DMS53 treated with DMSO at 0.1 percent for 48 hours (cell line): ENCODE measurements around the gene ICAM2.
A peak's percentile ranks its signal among the peaks of the same experiment; 100 is the strongest.
"Not testable (repeated sequence)": the region's sequence is repeated elsewhere in the genome, so short reads cannot be mapped to it uniquely, and the experiment has no call there.

Source experiments
- DNase-seq: peaks from one replicate; lab custom pipeline; 2025; ENCODE audit not compliant: unreplicated experiment; lab: John Stamatoyannopoulos, UW

The ICAM2 gene

DNA sequence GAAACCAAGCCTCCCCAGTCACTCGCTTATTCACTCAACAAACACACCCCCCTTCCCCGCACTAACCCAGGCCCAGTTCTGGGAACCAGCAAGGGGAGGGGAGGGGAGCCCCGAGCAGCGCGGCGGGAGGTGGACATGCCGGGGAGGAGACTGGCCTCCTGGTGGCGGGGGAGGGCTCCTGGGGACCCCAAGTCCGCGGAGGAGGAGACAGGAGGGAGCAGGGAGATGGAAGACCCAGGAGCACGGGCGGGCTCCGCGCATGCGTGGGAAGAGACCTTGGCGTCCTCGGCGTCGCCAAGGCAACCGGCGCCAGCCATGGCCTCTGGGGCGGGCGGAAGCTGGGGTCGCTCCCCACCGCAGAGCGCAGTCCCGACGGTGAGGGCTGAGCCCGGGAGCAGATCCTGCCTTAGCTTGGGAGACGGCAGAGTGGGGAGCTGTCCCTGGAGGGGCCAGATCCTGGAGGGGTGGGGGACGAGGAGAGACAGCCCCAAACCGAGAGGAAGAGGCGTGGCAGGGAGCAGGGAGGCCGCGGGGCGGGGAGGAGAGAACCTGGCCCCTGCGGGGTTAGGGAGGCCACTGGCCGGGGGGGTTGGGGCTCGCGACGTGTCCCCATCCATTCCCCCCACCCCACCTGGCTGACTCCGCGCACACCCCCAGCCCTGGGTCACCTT lies 22.2 kb downstream of the ICAM2 start, which contains the start of gene PRR29:
PRR29 (plus strand) TSS at position 302 of the 671 bp plus-strand sequence; CDS start at position 316, 14 bp downstream.
- peak; percentile 6 for DNase-seq

DNA sequence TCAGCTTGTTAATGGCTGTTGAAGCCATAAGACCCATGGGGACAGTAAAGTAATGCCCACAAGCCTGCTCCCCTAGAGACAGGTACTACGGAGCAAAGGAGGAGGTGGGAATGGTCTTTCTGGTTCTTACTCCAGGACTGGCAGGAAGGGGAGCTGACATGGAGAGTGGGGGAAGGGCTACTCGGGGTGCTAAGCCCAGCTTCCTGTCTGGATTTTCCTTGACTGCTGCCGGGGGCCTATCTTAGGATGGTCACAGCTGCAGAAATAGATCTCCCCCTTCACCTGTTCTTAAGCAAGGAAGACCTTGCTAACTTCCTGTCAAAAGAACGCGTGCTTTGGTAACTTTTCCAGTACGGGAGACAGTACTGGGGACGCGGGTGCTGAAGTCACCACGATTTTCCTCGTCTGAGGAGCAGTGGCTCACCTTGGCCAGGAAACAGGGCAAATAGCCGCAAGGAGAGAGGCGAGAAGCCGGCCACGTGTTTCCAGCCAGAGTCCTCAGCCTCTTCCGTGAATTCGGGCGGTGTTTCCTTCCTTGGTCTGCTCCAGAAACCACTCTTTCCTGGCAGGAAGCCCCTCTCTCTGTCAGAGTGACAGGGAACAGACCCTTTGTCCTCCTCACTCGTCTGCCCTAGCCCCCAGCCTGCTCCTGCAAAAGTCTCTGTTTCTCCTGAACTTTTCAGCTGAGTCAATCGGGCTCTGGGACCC lies 22.9 kb downstream of the ICAM2 start:
- no peak for DNase-seq

DNA sequence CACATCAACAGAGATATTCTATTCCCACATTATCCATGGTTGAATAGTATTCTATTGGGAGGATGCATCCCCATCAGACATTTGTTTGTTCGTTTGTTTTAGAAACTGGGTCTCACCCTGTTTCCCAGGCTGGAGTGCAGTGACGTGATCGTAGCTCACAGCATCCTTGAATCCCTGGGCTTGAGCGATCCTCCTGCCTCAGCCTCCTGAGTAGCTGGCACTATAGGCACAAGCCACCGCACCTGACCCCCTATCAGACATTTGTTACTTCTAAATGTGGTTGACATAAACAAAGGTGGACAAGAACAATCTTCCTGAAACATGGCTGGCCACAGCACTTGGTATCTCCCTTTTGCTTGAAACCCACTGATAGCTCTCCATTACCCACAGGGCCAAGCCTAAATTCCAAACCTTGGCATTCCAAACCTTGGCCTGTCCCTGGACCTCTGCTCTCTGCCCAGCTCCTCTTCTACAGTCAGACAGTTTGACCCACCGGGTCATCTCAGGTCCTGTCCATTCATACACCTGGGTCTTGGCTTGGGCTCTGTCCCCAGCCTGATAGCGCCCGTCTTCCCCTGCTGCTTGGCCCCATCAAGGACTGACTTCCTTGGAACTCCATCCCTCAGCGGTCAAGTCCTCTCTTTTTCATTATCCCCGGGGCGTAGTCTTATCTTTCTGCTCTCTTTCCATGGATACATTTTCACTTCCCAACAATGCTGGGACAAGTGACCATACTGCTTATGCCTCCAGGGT lies 23.8 kb downstream of the ICAM2 start:
- no peak for DNase-seq

DNA sequence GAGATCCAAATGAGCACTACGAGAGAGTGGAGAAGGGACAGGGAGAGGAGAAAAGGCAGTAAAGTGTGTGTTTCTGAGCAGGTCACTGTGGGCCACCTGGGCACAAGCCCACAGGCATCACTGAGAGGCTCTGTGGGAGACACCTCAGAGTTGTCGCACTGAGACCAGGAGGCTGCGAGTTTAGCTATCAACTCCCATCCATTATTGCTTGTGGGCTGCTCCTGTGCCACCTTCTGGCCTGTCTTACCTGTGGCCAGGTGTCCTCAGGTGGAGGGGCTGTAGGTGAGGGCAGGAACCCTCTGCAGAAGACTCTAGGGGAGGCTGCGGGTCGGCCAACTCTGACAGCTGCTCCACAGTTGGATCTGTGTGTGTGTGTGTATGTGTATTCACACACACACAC lies 24.8 kb downstream of the ICAM2 start:
- DNase-seq = no peak

DNA sequence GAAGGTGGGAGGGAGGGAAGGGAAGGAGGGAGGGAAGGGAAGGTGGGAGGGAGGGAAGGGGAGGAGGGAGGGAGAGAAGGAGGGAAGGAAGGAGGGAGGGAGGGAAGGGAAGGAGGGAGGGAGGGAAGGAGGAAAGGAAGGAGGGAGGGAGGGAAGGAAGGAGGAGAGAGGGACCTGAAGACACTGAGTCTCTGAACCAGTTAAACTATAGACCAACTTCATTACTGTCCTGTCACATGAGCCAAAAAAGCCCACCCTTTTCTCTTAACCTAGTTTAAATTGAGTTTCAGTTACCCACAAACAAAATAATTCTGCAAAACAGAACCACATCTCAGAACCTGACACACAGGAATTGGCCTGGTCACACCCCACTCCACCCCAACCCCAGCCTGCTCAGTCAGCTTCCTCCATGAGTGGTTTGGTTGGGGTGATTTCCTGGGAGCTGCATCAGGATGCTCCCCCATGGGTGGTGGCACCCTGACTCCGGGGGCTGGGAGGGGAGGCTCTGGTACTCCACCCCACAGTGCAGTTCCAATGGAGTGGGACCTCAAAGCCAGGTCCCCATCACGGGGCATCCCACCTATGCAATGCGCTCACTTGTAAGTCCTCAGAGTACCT lies 27.0 kb downstream of the ICAM2 start:
- no peak for DNase-seq

DNA sequence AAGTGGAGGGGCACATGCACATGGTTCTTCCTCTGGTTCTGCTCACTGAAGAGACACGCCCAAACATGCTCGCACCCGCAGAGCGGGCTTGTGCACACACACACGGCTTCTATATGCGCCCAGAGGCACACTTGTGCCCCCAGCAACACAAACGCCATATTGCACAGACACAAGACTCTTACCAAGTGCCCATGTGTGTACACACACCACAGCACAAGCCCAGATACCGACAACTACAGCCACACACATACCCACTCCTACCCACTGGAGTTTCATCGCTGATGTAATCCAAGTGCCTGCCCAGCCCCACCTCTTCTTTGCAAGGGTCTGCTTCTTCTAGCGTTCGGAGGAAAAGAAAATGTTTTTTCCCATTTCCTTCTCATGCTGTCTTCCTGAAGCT lies 28.8 kb downstream of the ICAM2 start:
- no peak for DNase-seq

DNA sequence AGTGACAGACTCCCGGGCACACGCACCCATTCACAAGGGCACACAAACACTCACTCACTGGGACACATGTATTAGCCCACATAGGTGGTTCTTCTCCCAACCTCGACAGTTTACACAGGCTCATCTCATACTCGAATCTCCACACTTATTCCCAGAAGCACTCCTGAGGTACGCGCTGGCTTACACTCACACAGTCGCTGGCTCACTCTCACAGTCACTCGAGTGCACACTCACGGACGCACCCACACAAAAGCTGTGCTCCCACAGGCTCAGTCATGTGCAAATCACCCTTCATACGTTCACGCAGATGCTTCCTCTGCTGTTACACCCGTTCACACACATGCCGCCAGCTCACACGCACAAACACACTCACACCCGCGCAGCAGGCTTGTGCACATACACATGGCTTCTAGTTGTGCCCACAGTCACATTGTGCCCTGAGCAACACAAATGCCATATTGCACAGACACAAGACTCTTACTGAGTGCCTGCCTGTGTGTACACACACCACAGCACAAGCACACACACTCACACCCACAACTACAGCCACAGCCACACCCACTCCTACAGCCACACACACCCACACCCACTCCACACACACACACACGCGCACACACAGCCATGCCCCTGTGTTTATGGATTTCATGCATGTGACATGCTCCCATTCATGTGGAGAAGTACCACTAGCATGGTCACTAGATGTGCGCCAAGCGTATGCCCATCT lies 30.6 kb downstream of the ICAM2 start:
- no peak for DNase-seq

DNA sequence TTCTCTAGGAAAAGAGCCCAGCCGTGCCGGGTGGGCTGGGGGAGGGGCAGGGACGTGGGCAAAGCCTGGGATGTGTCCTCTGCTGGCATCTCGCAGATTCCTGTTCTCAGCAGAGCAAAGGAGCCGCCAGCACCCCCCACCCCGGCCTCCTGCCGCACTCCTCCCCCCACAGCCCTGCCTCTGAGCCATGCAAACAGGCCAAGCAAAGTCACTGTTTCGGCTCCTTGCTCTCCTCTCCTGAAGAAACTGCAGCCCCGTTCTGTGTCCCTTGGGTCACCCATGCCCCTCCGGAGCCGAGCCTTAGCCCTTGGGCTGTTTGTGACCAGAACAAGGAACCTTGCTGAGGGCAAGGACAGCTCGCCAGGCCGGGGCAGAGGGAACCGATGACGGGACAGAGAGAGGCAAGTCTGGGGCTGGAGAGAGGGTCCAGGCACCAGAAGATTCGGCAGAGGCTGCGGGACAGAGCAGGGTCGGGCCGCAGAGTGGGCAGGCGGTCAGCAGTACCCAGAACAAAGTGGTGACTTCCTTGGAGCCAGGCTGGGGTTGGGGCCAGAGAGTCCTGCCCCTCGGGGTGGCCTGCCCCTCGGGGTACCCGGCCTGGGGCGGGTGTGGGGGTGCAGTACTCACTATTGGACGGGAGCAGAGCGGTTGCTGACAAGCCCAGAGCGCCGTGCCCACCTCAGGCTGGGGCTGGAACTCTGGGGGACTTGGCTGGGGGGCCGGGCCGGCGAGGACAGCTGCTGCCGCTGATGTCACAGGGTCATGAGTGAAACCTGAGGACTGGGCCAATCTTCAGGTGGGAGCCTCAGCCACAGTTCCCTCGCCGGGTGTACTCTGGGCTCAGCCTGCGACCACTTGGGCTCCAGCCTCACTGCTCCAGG lies 31.5 kb downstream of the ICAM2 start:
- no peak for DNase-seq

DNA sequence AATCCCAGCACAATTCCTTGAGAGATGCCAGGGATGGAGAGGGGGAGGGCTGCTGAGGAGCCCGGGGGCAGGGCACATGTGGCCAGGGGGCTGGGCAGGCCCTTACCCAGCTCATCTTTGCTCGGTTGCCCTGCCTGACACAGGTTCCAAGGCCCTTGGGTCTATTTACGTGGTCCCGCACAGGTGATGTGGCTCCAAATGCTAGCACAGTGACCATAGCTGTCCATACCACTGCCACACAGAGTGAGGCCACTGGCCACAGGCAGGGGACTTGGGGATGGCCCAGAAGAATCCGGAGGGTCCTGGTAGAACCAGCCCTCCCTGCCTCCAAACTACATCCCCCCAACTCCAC lies 32.3 kb downstream of the ICAM2 start:
- DNase-seq = no peak

DNA sequence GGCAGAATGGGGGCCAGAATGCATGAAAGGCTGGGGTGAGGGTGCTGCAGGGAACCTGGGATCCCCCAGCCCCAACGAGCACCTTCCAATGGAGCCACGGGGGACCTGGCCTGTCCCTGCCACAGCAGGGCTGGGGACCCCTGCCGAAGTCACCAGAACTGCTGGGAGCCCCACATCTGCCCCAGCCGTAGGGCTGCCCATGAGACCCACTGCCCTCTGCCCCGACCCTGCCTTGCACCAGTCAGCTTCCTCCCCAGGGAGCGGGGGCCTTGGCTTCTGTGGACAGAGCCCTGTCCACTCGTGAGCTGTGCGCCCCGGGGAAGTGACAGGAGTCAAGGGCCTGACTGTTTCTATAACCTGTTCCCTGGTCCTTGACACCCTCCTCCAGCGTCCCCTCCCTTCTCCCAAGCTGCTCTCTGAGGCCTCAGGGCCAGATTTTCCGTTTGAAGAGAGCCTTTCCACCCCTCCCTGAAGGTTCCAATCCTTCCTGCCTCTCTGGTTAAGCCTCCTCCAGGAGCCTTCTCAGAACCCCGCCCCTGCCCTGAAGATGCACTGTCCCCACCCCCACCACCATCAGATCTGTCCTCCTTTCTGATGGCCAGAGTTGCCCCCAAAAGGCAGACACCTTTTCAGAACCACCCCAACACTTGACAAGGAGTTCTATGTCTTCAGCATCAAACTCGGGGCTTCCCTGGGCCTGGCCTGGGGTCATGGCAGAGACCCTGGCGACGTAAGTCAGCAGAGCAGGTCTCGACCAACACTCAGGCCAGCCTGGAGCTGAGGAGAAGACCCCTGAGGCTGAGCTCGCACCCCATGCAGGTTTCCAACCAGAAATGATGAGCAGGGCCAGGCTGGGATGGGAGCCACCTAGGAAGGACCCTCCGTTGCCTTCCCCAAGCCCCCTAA lies 33.0 kb downstream of the ICAM2 start:
- no peak for DNase-seq

DNA sequence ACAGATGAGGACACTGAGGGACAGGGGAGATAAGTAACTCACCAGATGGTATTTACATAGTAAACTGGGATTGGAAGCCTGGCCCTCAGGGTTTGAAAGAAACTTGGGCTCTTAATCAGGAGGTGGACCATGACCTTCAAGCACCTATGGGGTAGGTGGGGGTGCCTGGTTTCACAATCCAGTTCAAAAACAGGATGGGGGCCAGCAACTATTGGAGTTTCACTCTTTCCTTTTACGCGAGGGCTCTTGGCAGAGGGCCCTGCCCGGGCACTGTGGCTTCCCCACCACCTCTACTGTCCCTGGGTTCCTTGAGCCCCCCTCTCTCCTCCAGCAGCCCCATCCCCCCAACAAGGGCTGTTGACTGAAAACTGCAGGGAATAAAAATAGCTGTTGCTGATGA lies 33.6 kb downstream of the ICAM2 start:
- DNase-seq = peak; percentile 18

DNA sequence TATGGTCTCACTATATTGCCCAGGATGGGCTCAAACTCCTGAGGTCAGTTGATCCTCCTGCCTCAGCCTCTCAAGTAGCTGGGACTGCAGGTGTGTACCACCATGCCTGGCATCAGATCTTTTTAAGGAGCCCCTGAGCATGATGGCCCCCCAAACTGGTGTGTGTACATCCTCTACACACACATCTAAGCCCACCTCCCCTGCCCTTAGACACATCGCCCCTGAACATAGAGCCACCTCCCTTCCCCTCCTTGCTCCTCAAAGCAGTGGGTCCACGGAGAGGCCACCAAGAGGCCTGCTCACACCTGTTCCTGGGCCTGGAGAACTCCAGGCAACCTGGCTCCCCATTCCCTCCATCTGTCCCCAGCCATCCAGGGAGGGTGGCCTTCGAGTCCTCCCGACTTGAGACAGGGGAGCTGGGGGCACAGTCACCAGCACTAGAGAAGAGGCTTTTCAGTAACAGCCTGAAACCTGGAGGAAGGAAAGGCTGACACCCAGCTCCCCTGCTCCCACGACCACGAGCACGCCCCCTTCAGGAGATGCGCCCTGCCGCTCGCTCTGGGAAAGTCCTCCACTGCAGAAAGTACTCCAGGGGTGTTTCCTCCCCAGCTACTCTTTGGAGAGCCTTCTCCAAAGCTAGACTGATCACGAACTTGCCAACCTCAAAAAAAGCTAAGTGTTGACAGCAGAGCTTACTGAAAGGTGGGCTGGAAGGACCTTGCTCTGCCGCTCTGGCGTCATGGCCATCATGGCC lies 34.9 kb downstream of the ICAM2 start:
- DNase-seq = no peak

DNA sequence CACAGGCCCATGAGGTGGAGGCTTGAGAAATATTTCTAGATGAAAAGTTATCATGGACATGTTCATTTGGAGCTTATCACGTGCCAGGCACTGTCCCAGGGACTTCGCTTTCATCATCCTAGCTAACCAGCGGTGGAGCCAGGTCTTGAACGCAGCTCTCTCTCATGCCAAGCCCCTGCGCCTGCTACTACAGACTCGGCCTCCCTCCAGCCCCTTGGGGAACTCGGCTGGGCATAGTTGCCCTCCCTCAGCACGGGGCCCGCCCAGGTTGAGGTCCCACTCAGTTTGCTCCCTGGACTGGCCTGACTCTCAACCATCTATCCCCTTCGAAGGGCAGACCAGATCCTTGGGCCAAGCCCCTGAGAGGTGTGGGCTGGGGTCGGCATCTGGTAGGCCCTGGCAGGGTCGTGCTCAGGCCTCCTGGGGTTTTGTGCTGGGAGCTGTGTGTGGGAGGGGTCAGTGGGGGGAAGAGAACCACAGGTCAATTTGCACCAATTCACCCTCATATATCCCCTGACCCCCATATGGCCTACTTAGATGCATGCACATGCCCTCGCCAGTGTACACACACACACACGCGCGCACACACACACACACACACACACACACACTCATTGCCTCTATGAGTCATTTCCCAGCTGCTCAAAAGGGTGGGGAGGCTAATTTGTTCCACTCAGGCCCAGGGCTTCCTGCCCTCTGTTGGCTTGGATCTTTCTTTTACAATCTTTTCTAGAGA lies 35.6 kb downstream of the ICAM2 start:
- peak; percentile 34 for DNase-seq

DNA sequence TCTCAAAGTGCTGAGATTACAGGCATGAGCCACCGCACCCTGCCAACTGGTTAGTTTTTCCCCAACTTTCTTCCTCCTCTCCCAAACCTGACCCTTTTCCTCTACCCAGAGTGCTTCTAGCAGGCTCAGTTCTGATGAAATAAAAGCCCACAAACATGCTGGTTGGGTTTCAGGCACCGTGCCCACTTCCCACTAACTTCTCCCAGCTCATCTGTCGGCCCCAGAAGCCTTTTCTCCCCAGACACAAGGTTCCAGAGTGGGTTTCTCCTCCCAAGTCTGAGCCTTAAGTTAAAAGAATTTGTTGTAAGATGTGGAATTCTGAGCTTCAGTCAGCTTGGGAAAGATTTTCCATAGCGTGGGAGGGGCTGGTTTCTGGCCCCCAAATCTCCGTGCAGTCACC lies 36.2 kb downstream of the ICAM2 start:
- DNase-seq = no peak

DNA sequence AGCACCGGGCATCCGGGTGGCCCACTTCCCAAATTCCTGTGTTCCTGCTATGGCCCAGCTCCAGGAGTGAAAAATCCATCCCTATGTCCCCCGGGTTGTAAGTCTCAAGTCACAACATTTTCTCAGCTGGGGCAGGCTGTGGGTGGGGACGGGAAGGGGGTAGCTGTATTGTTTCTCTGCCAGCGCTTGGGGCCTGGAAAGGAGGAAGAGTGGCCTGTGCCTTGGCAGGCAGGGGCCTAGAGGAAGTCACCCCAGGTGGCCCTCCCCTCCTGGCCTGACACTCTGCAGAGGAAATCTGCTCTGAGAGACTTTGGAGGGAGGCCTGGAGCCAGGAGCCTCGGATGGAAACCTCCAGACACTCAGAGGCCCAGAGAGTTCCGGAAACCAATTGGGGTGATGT lies 37.1 kb downstream of the ICAM2 start:
- DNase-seq = no peak

DNA sequence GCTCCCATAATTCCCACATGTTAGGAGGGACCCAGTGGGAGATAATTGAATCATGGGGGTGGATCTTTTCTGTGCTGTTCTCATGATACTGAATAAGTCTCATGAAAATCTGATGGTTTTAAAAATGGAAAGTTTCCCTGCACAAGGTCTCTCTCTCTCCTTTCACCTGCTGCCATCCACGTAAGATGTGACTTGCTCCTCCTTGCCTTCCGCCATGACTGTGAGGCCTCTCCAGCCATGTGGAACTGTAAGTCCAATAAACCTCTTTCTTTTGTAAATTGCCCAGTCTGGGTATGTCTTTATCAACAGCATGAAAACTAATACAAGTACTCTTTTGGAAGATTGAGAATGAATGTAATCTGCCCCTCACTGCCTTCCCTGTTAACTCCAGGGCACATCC lies 37.8 kb downstream of the ICAM2 start:
- not testable (repeated sequence) for DNase-seq
